Measurements from ENCODE around the gene RCN2.

Gene RCN2

DNA sequence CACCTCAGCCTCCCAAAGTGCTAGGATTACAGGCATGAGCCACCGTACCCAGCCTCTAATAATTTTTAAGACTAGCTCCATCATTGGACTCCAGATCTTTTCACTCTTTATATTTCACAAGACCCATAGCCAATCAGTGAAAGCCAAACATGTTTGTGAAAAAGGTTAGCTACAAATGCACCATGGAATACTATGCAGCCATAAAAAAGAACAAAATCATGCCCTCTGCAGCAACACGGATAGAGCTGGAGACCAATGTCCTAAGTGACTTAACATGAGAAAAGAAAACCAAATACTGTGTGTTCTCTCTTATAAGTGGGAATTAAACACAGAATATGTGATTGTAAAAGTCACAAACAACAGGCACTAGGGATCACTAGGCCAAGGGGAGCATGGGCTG is 29.6 kb upstream of the RCN2 start:
- TF ChIP-seq, protein P1, sequence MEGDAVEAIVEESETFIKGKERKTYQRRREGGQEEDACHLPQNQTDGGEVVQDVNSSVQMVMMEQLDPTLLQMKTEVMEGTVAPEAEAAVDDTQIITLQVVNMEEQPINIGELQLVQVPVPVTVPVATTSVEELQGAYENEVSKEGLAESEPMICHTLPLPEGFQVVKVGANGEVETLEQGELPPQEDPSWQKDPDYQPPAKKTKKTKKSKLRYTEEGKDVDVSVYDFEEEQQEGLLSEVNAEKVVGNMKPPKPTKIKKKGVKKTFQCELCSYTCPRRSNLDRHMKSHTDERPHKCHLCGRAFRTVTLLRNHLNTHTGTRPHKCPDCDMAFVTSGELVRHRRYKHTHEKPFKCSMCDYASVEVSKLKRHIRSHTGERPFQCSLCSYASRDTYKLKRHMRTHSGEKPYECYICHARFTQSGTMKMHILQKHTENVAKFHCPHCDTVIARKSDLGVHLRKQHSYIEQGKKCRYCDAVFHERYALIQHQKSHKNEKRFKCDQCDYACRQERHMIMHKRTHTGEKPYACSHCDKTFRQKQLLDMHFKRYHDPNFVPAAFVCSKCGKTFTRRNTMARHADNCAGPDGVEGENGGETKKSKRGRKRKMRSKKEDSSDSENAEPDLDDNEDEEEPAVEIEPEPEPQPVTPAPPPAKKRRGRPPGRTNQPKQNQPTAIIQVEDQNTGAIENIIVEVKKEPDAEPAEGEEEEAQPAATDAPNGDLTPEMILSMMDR (IDR thresholded peaks at IDR 0.05; ENCODE audit: borderline replicate concordance, insufficient read depth, low read depth, low read length), result no peak
- no peak overlapping the region for H3K4me3 ChIP-seq (ENCODE audit: low read depth, low read length)

DNA sequence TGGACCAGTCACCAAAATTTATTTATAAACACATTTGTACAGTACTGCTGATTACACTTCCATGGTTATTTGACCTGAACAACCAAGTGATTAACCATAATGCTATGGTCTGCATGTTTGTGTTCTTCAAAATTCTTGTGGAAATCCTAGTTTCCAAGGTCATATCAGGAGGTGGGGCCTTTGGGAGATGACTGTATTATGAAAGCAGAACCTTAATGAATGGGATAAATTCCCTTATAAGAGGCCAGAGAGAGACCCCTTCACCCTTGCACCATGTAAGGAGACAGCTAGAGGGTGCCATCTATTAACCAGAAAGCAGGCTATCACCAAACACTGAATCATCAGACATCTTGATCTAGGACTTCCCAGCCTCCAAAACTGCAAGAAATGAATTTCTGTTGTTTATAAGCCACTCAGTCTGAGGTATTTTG is 28.3 kb upstream of the RCN2 start:
- TF ChIP-seq, protein P1 (IDR thresholded peaks at IDR 0.05; ENCODE audit: borderline replicate concordance, insufficient read depth, low read depth, low read length), result peak; percentile 46; the same call in 1 of the 2 replicates
- no peak overlapping the region for H3K4me3 ChIP-seq (ENCODE audit: low read depth, low read length)

DNA sequence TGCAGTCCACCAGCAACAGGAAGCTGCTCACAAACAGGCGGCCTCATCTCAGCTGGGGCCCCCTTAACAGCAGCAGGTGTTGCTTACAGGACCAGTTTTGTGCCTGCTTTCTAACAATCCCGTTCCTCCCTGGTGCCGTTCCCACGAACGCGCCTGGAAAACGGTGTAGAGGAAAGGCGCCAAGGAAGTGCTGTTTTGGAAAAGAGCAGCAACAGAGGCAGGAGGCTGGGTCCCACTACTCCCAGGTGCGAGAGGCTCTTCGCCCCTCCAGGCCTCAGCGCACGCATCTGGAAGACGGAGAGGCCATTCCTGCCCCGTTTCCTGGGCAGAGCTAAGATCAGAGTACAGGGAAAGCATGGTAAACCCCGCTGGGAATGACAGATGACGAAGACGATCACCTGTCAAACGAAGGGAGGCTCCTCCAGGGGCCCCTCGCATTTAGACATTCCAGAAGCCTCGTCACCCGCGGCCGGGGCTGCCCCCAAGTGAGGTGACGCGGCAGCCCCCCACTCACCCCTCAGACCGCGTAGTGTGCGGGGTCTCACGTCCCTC is 27.0 kb upstream of the RCN2 start:
- TF ChIP-seq, protein P1 (IDR thresholded peaks at IDR 0.05; ENCODE audit: borderline replicate concordance, insufficient read depth, low read depth, low read length), result no peak
- H3K4me3 ChIP-seq (ENCODE audit: low read depth, low read length), result peak overlapping the region; percentile 95

DNA sequence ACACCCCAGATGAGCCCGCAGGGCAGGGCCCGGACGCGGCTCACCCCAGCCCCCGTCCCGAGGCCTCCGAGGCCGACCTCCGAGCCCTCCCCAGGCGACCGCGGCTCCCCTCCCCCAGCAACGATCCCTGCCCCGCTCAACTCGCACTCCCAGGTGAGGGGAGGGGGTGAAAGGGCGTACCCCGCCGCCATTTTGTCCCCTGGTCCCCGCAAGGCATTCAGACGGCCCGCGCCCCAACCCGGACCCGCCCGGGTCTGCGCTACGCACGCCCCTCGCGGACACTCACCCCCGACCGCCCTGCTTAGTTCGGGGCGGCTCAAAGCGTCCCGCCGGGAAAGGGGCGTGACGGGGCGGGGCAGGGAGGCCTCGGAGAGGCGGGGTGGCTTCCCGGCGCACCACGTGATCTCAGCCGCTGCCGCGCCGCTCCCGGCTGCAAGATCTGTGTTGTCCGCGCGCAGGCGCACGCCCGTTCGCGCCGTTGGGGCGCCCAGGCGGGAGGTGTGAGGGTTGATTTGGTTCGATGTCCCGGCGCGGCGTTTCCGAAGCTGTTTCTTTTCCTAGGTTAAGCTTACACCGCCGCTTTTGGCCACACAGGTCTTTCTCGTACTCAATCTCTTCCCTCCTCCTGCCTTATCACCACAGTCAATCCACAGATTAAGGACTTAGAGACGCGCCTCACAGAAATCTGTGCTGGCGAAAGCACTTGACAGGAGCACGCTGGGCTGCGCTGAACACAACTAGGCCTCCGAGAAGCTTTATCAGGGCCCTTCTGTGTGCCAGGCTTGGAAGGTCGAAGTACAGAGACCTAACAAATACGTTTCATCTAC is 26.3 kb upstream of the RCN2 start, which contains the start of gene SCAPER:
TSS of gene SCAPER (minus strand) at position 328 of the 827 bp plus-strand sequence. CDS start 21,523 bp downstream, outside the sequence.
- TF ChIP-seq, protein P1 (IDR thresholded peaks at IDR 0.05; ENCODE audit: borderline replicate concordance, insufficient read depth, low read depth, low read length), result no peak
- peak within 1 kb of the TSS; percentile 95 for H3K4me3 ChIP-seq (ENCODE audit: low read depth, low read length)

DNA sequence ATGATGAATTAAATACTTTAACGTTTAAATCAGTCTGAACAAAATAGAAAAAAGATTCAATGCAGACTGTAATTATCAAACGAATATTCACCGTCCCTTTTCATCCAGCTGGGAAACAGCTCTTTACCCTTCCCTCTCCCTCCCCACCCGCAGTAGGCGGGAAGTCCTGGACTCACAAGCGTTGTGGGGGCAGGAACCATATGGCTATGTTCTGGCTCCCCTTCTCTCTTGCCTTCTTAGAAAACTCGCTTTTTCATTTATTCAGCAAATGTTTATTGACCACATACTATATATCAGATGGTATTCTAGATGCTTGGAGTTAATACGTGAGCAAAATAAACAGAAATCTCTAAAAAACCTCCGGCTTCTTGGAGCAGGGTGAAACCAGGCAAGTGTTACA is 25.7 kb upstream of the RCN2 start:
- TF ChIP-seq, protein P1 (IDR thresholded peaks at IDR 0.05; ENCODE audit: borderline replicate concordance, insufficient read depth, low read depth, low read length), result no peak
- no peak overlapping the region for H3K4me3 ChIP-seq (ENCODE audit: low read depth, low read length)

DNA sequence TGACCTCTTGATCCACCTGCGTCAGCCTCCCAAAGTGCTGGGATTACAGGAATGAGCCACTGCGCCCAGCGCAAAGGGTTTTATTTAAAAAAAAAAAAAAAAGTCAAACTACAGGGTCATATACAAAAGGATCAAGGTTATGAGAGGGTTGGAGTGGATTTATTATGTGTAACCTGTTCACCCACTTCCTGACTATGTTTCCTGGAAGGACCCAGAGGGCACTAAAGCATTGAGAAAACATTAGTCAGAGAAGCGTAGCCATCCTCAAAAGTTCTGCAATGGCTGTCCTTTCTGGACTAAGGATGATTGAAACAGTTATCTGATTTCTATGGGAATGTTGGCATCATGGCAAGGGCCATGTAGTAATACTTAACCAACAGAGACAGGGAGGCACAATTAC is 19.1 kb upstream of the RCN2 start:
- TF ChIP-seq, protein P1 (IDR thresholded peaks at IDR 0.05; ENCODE audit: borderline replicate concordance, insufficient read depth, low read depth, low read length), result no peak
- no peak overlapping the region for H3K4me3 ChIP-seq (ENCODE audit: low read depth, low read length)

DNA sequence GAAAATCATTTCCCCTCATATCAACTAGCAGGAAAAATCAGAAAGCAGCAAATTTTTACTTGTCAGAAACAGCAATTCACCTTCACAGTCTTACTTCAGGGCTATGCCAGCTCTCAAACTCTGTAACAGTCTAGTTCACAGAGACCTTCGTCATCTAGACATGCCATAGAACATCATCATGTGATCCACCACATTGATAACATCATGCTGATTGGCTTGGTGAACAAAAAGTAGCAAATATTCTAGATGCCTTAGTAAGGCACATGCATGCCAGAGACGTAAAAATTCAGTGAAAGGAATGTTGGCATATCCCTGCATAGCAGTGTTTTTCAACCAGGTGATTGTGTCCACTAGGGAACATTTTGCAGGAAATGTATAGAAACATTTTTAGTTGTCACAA is 17.8 kb upstream of the RCN2 start:
- no peak overlapping the region for H3K4me3 ChIP-seq (ENCODE audit: low read depth, low read length)
- TF ChIP-seq, protein P1 (IDR thresholded peaks at IDR 0.05; ENCODE audit: borderline replicate concordance, insufficient read depth, low read depth, low read length), result no peak
